A549 treated with AZD9567 at 1 μM for 4 hours (cell line): Measurements from ENCODE around the gene WASHC2C. TPM values are rescaled to one million over a fixed set of nuclear protein-coding genes. Genes with fewer than 3 reads are reported as not detected.

ENCODE experiments used
- total RNA-seq: library from RNA; stranded (reverse); fragments of 200-300 nt; extraction: Qiagen RNA extraction; gene quantifications from 5 replicates; pipeline ENCODE4 v1.2.3, GENCODE V29; 2022; ENCODE audit not compliant: insufficient read depth

WASHC2C gene, protein sequence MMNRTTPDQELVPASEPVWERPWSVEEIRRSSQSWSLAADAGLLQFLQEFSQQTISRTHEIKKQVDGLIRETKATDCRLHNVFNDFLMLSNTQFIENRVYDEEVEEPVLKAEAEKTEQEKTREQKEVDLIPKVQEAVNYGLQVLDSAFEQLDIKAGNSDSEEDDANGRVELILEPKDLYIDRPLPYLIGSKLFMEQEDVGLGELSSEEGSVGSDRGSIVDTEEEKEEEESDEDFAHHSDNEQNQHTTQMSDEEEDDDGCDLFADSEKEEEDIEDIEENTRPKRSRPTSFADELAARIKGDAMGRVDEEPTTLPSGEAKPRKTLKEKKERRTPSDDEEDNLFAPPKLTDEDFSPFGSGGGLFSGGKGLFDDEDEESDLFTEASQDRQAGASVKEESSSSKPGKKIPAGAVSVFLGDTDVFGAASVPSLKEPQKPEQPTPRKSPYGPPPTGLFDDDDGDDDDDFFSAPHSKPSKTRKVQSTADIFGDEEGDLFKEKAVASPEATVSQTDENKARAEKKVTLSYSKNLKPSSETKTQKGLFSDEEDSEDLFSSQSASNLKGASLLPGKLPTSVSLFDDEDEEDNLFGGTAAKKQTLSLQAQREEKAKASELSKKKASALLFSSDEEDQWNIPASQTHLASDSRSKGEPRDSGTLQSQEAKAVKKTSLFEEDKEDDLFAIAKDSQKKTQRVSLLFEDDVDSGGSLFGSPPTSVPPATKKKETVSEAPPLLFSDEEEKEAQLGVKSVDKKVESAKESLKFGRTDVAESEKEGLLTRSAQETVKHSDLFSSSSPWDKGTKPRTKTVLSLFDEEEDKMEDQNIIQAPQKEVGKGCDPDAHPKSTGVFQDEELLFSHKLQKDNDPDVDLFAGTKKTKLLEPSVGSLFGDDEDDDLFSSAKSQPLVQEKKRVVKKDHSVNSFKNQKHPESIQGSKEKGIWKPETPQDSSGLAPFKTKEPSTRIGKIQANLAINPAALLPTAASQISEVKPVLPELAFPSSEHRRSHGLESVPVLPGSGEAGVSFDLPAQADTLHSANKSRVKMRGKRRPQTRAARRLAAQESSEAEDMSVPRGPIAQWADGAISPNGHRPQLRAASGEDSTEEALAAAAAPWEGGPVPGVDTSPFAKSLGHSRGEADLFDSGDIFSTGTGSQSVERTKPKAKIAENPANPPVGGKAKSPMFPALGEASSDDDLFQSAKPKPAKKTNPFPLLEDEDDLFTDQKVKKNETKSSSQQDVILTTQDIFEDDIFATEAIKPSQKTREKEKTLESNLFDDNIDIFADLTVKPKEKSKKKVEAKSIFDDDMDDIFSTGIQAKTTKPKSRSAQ (N-terminal part only)
- 15.9 to 19.2 TPM (median 18.6 TPM) in 5 replicates for total RNA-seq

GRCh38 chr10:45726703-45727420 is at the start of gene WASHC2C:
WASHC2C (plus strand) TSS chr10:45727266; CDS start chr10:45727318, 52 bp downstream.

Other genes starting within 250 kb of the WASHC2C start
- 4.1 to 5.9 TPM (median 5.4 TPM) in 5 replicates for gene ZFAND4, start 54.5 kb upstream of the WASHC2C start, total RNA-seq
- gene AGAP4, start 120.2 kb downstream of the WASHC2C start, total RNA-seq: 7.3 to 10.7 TPM (median 9.6 TPM) in 5 replicates
- gene TIMM23, start 245.2 kb downstream of the WASHC2C start, total RNA-seq: 149 to 169 TPM (median 151 TPM) in 5 replicates